Measurements from ENCODE around the gene PRAMEF14. TPM values are rescaled to one million over a fixed set of nuclear protein-coding genes. Genes with fewer than 3 reads are reported as not detected.
"Not testable (repeated sequence)": the region's sequence is repeated elsewhere in the genome, so short reads cannot be mapped to it uniquely, and the experiment has no call there.

PRAMEF14 gene
- not detected for total RNA-seq
- long read RNA-seq: 0 reads

- DNase-seq; ATAC-seq; intact Hi-C loops (cut with DNase I, micrococcal nuclease): not testable (repeated sequence)
Measured at GRCh38 chr1:13347034-13347433, at the start of gene PRAMEF14. TSS of gene PRAMEF14 (minus strand) at chr1:13347134. CDS start at chr1:13345314, 1,820 bp downstream.

GRCh38 chr1:13395311-13395710 lies 48.4 kb upstream of the PRAMEF14 start:
- intact Hi-C loops (cut with DNase I, micrococcal nuclease); DNase-seq; ATAC-seq: not testable (repeated sequence)

GRCh38 chr1:13394761-13395160 lies 47.8 kb upstream of the PRAMEF14 start:
- DNase-seq; ATAC-seq; intact Hi-C loops (cut with DNase I, micrococcal nuclease): not testable (repeated sequence)

GRCh38 chr1:13393004-13393403 lies 46.1 kb upstream of the PRAMEF14 start:
- DNase-seq; ATAC-seq; intact Hi-C loops (cut with DNase I, micrococcal nuclease): not testable (repeated sequence)

- ATAC-seq; DNase-seq; intact Hi-C loops (cut with DNase I, micrococcal nuclease): not testable (repeated sequence)
Measured at GRCh38 chr1:13389332-13389731, 42.4 kb upstream of the PRAMEF14 start, which contains the start of gene PRAMEF17. TSS of gene PRAMEF17 (plus strand) at chr1:13389632. CDS start at chr1:13389658, 26 bp downstream.

GRCh38 chr1:13380380-13380779 lies 33.4 kb upstream of the PRAMEF14 start:
- intact Hi-C loops (cut with DNase I, micrococcal nuclease); ATAC-seq; DNase-seq: not testable (repeated sequence)

GRCh38 chr1:13378983-13379382 lies 32.0 kb upstream of the PRAMEF14 start:
- intact Hi-C loops (cut with DNase I, micrococcal nuclease); ATAC-seq; DNase-seq: not testable (repeated sequence)

GRCh38 chr1:13368544-13368943 lies 21.6 kb upstream of the PRAMEF14 start:
- ATAC-seq; intact Hi-C loops (cut with DNase I, micrococcal nuclease): not testable (repeated sequence)
- peak in 1 of 2 donors; percentile 5 for DNase-seq

GRCh38 chr1:13366536-13366935 lies 19.6 kb upstream of the PRAMEF14 start:
- ATAC-seq; intact Hi-C loops (cut with DNase I, micrococcal nuclease); DNase-seq: not testable (repeated sequence)

- ATAC-seq; DNase-seq; intact Hi-C loops (cut with DNase I, micrococcal nuclease): not testable (repeated sequence)
Measured at GRCh38 chr1:13364928-13365327, 18.0 kb upstream of the PRAMEF14 start.

- intact Hi-C loops (cut with DNase I, micrococcal nuclease); DNase-seq; ATAC-seq: not testable (repeated sequence)
Measured at GRCh38 chr1:13362364-13362763, 15.4 kb upstream of the PRAMEF14 start.

- ATAC-seq; intact Hi-C loops (cut with DNase I, micrococcal nuclease): not testable (repeated sequence)
- DNase-seq: peak in 1 of 2 donors; percentile 6
Measured at GRCh38 chr1:13356774-13357173, 9.8 kb upstream of the PRAMEF14 start.

- ATAC-seq; intact Hi-C loops (cut with DNase I, micrococcal nuclease): not testable (repeated sequence)
Measured at GRCh38 chr1:13354475-13354874, 7.5 kb upstream of the PRAMEF14 start.

GRCh38 chr1:13353476-13353875 lies 6.5 kb upstream of the PRAMEF14 start:
- ATAC-seq; intact Hi-C loops (cut with DNase I, micrococcal nuclease): not testable (repeated sequence)
- DNase-seq: peak in 1 of 2 donors; percentile 5

More at GRCh38 chr1:13354475-13354874, 7.5 kb upstream of the PRAMEF14 start:
- DNase-seq: not testable (repeated sequence)

- DNase-seq; intact Hi-C loops (cut with DNase I, micrococcal nuclease); ATAC-seq: not testable (repeated sequence)
Measured at GRCh38 chr1:13342496-13342895, 4.4 kb downstream of the PRAMEF14 start.

- ATAC-seq; DNase-seq; intact Hi-C loops (cut with DNase I, micrococcal nuclease): not testable (repeated sequence)
Measured at GRCh38 chr1:13315281-13315680, 31.7 kb downstream of the PRAMEF14 start, which contains the start of gene PRAMEF15. TSS of gene PRAMEF15 (plus strand) at chr1:13315581. CDS start at chr1:13318408, 2,827 bp downstream.

GRCh38 chr1:13303239-13303638 lies 43.7 kb downstream of the PRAMEF14 start, which contains the start of gene PRAMEF33:
TSS of gene PRAMEF33 (plus strand) at chr1:13303539. CDS start at chr1:13305955, 2,416 bp downstream.
- DNase-seq; intact Hi-C loops (cut with DNase I, micrococcal nuclease); ATAC-seq: not testable (repeated sequence)

GRCh38 chr1:13302197-13302596 lies 44.7 kb downstream of the PRAMEF14 start:
- DNase-seq; intact Hi-C loops (cut with DNase I, micrococcal nuclease); ATAC-seq: not testable (repeated sequence)

GRCh38 chr1:13298699-13299098 lies 48.2 kb downstream of the PRAMEF14 start:
- intact Hi-C loops (cut with DNase I, micrococcal nuclease); ATAC-seq; DNase-seq: not testable (repeated sequence)

All from left colon (tissue), 2 donors.